A673 (cell line): Measurements from ENCODE around the gene ADIG. TPM values are rescaled to one million over a fixed set of nuclear protein-coding genes. Genes with fewer than 3 reads are reported as not detected.

ENCODE experiments used
- BruUV-seq: library from RNA; stranded (reverse); fragments of 400-500 nt; replicated peaks from 2 replicates; lab custom pipeline; 2021; lab: Mats Ljungman, UMichigan
- CTCF ChIA-PET: fragments of 300-600 bp; sonication (Branson Sonifier 250); formaldehyde crosslinking; loops from one replicate; lab custom pipeline; 2022; ENCODE audit warnings: antibody characterized with exemption; lab: Charles Lee
- POLR2A ChIA-PET: fragments of 300-600 bp; sonication (Branson Sonifier 250); formaldehyde crosslinking; loops from one replicate; lab custom pipeline; 2022; ENCODE audit warnings: antibody characterized with exemption; ENCODE audit not compliant: low non-redundant PET; lab: Charles Lee
- DNase-seq: peaks from one replicate; pipeline ENCODE4 v3.0.0-alpha.2; 2015; ENCODE audit warnings: low spot score
- H3K27ac ChIP-seq: fragments of 200-600 bp; sonication (generic); 2 replicates; pipeline ENCODE4 v1.5.1; 2016; ENCODE audit warnings: mixed run types, low read depth, mild to moderate bottlenecking, mixed read lengths, antibody characterized with exemption, low read length; ENCODE audit not compliant: poor library complexity, severe bottlenecking
- H3K27me3 ChIP-seq: fragments of 200-600 bp; sonication (generic); replicated peaks from 2 replicates; pipeline ENCODE4 v1.6.1; 2017; ENCODE audit warnings: mixed run types, low read depth, mild to moderate bottlenecking, mixed read lengths, antibody characterized with exemption, low read length; ENCODE audit not compliant: insufficient read depth, poor library complexity
- H3K36me3 ChIP-seq: fragments of 200-600 bp; sonication (generic); 2 replicates; pipeline ENCODE4 v1.6.1; 2016; ENCODE audit warnings: mixed run types, mild to moderate bottlenecking, mixed read lengths, antibody characterized with exemption, low read length; ENCODE audit not compliant: insufficient read depth, poor library complexity, severe bottlenecking
- H3K4me1 ChIP-seq: fragments of 200-600 bp; sonication (generic); 2 replicates; pipeline ENCODE4 v1.6.1; 2017; ENCODE audit warnings: mixed run types, mild to moderate bottlenecking, mixed read lengths, antibody characterized with exemption, low read length; ENCODE audit not compliant: insufficient read depth, poor library complexity, severe bottlenecking
- H3K4me3 ChIP-seq: fragments of 200-600 bp; sonication (generic); 2 replicates; pipeline ENCODE4 v1.5.1; 2016; ENCODE audit warnings: low read depth, mixed run types, mild to moderate bottlenecking, mixed read lengths, low read length; ENCODE audit not compliant: poor library complexity, severe bottlenecking
- H3K9me3 ChIP-seq: fragments of 200-600 bp; sonication (generic); 2 replicates; pipeline ENCODE4 v1.6.1; 2016; ENCODE audit warnings: mixed run types, low read depth, mild to moderate bottlenecking, mixed read lengths, antibody characterized with exemption, low read length; ENCODE audit not compliant: poor library complexity, severe bottlenecking
- CTCF ChIP-seq: fragments of 300-800, 200-600 bp; sonication (generic); conservative IDR thresholded peaks from 2 replicates; pipeline ENCODE4 v1.5.1; 2017; ENCODE audit warnings: low read depth, mild to moderate bottlenecking, antibody characterized with exemption, low read length, moderate library complexity, mixed read lengths
- EZH2 ChIP-seq: fragments of 200-600 bp; sonication (generic); IDR thresholded peaks from 2 replicates; pipeline ENCODE4 v1.6.1; 2017; ENCODE audit warnings: borderline replicate concordance, low read depth, mild to moderate bottlenecking, mixed read lengths, antibody characterized with exemption, low read length; ENCODE audit not compliant: poor library complexity, severe bottlenecking
- intact Hi-C: fragments of 100-400 bp; cut with micrococcal nuclease; formaldehyde crosslinking; loops from one replicate; pipeline ENCODE4 v1.10.0; 2022; ENCODE audit not compliant: unreplicated experiment
- total RNA-seq: library from RNA; stranded (reverse); gene quantifications from 2 replicates; pipeline ENCODE4 v1.2.3, GENCODE V29; 2021

ADIG gene
- total RNA-seq, 1 experiment from 2014 or later = not detected

DNA sequence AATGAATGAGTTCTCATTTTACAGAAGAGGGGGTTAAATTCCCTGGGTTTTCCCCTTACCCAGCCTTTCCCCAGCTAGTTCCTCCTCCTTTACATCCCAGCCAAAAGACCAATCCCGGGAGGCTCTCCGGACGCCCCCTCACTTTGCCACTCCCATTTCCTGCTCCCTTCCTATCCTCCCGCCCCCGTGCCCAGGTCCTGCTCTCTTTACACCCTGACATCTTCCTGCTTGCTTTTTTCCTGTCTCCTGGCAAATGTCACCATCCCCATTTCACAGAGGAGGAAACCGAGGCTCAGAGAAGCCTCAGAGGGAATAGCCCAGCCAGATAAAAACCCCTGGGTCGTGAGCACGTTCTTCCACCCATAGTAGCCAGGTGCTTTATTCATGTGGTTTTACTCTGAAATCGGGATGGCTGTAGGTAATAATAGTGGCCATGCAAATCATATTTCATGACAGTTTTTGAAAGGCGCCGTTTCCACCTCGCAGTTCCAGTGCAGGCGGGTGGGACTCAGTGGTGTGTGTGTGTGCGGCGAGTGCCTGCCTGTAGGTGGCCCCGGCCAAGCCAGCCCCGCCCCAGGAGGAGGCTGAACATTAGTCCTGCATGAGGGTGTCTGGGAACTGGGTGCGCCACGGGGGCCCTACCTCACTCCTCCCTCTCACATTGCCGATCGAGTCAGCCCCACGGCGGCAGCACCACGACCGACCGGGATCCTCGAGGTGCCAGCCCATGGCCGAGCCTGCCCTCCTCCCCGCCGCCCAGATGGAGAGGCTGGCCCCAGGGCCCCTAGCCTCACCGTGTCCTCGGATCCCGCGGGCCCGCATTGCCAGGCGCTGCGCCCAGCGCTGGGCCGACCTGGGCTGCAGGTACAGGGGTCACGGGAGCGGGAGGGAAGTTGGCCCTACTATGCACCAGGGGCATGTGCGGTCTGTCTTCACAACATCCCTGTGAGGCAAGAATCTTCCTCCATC lies 20.5 kb downstream of the ADIG start, which contains the start of gene ARHGAP40:
Gene ARHGAP40 (plus strand): TSS at position 594 of the 969 bp plus-strand sequence.
- DNase-seq = peak; percentile 35
- Histone ChIP-seq H3K9me3 (no peaks in the 10 kb centered on the region), H3K27me3 (peaks cover 25% of the 10 kb centered on the region), H3K4me1 (peaks cover 9% of the 10 kb centered on the region), H3K36me3 (no peaks in the 10 kb centered on the region), H3K27ac (no peak within 1 kb of the TSS), H3K4me3 (no peak within 1 kb of the TSS)
- intact Hi-C loops = no loop called here
- BruUV-seq = no TSS peak
- ChIA-PET POLR2A (interaction anchor here (0.6 kb wide), 1 partner anchor 476 kb away, joined by 3 read pairs; no protein-coding TSS in a partner anchor), CTCF (no interaction called here)
- TF ChIP-seq EZH2 (no peak), CTCF (0 out of 2 replicates have a peak, but pooled peaks have one; percentile 19)

DNA sequence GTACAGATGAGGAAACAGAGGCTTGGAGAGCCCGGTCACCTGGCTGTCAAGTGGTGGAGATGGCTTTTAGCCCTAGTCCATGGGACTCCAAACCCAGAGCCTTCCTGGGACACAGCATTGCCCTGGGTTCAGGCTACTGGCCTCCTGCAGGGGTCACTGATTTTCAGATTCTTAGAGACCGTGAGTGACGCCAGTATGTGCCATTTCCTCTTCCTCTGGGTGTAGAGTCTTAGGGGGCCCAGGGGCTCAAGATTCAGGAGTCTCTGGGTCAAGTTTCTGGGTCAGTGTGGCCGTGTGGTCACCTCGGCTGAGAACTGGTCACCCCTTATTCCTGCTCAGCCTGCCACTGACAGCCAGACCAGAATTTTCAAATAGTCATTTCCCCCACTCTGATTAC lies 21.2 kb downstream of the ADIG start:
- POLR2A ChIA-PET = no interaction called here
- Histone ChIP-seq H3K4me3 (no peak overlapping the region), H3K4me1 (peaks cover 9% of the 10 kb centered on the region), H3K9me3 (no peaks in the 10 kb centered on the region), H3K27ac (no peak overlapping the region), H3K27me3 (peaks cover 25% of the 10 kb centered on the region), H3K36me3 (no peaks in the 10 kb centered on the region)
- CTCF ChIA-PET = no interaction called here
- BruUV-seq = no TSS peak
- no peak for DNase-seq
- intact Hi-C loops = no loop called here
- TF ChIP-seq EZH2 (no peak), CTCF (no peak)

DNA sequence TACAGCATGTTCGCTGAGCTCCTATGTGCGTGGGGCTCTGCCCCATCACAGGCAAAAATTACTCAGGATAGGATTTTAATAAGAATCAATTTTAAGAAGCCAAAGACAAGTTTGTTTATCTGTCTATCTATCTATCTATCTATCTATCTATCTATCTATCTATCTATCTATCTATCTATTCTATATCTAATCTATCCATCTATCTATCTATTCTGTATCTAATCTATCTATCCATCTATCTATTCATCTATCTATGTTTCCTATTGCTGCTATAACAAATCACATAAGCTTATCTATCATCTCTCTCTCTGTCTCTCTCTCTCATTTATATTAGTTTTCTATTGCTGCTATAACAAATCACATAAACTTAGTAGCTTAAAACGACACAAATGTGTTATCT lies 22.3 kb downstream of the ADIG start:
- BruUV-seq = no TSS peak
- TF ChIP-seq CTCF (no peak), EZH2 (no peak)
- intact Hi-C loops = no loop called here

More for the DNA sequence above, 22.3 kb downstream of the ADIG start:
- CTCF ChIA-PET = interaction anchor here (0.6 kb wide), 1 partner anchor 14 kb away, joined by 3 read pairs; no protein-coding TSS in a partner anchor
- POLR2A ChIA-PET = no interaction called here
- Histone ChIP-seq H3K4me1 (peaks cover 9% of the 10 kb centered on the region), H3K36me3 (no peaks in the 10 kb centered on the region), H3K9me3 (no peaks in the 10 kb centered on the region), H3K27me3 (peaks cover 25% of the 10 kb centered on the region), H3K27ac (no peak overlapping the region), H3K4me3 (no peak overlapping the region)
- no peak for DNase-seq
